GM19467 (cell line): ENCODE data around the gene NEDD4L.
"Not testable (repeated sequence)": the region's sequence is repeated elsewhere in the genome, so short reads cannot be mapped to it uniquely, and the experiment has no call there.

Experiments
- ATAC-seq: cut with Tn5 transposase; IDR thresholded peaks from one replicate; pipeline ENCODE4 v1.9.1; 2021; ENCODE audit warnings: mild to moderate bottlenecking, moderate library complexity; ENCODE audit not compliant: unreplicated experiment

The NEDD4L gene

DNA sequence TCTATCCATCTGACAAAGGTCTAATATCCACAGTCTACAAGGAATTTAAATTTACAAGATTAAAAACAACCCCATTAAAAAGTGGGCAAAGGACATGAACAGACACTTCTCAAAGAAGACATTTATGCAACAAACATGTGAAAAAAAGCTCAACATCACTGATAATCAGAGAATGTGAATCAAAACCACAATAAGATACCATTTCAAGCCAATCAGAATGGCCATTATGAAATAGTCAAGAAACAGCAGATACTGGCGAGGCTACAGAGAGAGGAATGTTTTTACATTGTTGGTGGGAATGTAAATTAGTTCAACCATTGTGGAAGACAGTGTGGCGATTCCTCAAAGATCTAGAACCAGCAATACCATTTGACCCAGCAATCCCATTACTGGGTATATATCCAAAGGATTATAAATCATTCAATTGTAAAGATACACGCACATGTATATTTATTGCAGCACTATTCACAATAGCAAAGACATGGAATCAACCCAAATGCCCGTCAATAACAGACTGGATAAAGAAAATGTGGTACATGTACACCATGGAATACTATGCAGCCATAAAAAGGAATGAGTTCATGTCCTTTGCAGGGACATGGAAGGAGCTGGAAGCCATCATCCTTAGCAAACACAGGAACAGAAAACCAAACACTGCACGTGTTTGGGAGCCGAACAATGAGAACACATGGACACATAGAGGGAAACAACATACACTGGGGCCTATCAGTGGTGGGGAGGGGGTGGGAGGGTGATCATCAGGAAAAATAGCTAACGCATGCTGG is 391.4 kb downstream of the NEDD4L start:
- not testable (repeated sequence) for ATAC-seq

DNA sequence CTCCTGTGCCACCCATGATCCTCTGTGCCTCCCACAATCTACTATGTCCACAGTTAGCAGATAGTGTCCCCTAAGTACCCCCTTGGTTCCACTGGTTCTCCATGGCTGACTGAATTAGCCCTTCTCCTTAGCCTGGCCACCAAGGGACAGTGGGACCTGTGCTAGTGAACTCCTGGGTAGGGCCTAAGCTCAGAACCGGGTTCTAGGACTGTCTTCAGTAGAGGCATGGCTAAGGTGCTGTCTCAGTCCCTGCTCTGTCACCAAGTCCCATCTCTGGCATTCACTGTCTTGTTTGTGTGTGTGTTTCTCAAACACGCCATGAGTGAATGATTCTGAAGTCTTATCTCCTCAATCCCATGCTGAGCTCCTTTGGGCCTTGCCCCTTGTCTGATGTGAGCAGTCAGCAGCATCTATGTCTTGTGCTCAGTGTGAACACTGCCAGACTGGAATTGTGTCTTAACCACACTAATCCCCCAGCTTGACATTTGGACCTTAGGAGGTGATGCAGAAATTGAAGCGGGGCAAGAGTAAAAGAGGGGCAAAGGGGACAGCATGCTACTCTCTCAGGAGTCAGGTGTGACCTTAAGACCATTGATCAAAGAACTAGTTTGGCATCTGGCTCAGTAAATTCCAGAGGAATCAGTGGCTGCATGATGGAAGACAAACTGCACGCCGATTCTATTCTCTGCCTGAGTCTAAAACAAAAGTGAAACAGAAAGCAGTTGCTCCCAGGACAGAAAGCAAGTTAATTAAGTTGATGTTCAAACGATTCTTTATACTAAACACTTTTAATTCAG is 394.3 kb downstream of the NEDD4L start:
- ATAC-seq = no peak

DNA sequence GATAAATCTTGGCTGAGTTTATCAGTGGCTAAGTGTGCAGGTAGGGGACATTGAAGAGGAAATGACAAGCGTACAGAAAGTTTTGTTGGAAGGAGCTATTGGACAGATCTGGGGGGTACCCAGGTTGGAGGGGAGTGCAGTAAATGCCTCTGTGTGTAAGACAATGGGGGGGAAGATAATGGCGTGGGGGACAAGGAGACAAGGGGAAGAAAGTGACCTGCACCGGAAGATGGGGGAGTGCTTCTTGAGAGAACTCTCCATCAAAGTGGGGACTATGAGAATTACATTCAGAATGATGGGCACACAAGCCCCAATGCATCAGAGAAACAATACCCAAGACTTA is 394.9 kb downstream of the NEDD4L start:
- ATAC-seq = no peak

DNA sequence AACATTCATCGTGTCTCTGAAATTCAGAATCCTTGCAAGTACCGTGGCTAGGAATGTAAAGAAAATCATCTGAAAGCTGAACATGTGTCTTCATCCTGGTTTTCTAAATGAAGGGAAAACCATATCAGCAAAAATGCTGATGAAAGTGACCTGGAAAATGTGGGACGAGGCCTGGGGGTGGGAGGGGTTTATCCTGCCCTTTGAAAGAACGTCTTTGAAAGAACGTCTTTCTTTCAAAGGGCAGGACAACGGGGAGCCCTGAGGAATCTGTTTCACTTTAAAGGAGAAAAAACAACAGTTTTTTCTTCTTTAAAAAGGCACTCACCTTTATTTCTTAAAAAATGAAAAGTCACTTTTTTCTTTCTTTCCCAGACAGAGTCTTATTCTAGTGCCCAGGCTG is 399.6 kb downstream of the NEDD4L start:
- ATAC-seq = no peak

DNA sequence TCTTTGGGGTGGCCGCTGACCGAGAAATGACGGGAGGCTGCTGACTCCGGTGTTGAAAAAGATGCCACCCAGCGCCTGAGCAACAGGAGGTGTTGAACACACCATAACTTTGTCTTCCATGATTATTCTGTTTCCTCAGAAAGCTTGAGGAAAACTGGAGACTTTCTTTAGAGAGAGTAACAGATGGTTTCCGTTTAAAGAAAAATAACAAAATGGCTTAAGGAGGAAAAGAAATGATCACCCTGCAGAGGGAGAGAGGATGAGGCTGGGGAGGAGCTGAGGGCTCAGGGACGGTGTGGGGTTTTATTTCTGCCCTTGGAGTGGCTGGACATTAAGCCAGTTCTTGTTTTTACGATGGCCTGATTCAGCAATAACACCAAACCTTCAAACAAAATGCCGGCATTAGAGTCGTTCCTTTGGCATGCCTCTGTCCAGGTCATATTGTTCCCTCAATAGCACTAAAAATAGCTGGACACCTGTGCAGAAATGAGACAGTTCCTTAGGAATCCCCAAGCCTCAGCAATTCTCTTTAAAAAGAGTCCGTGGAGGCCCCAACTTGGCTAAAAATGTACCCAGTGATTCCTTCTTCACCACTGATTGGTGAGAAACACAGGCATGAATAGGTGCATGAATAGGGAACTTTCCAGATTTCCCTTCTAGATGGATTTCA is 402.5 kb downstream of the NEDD4L start:
- no peak for ATAC-seq

DNA sequence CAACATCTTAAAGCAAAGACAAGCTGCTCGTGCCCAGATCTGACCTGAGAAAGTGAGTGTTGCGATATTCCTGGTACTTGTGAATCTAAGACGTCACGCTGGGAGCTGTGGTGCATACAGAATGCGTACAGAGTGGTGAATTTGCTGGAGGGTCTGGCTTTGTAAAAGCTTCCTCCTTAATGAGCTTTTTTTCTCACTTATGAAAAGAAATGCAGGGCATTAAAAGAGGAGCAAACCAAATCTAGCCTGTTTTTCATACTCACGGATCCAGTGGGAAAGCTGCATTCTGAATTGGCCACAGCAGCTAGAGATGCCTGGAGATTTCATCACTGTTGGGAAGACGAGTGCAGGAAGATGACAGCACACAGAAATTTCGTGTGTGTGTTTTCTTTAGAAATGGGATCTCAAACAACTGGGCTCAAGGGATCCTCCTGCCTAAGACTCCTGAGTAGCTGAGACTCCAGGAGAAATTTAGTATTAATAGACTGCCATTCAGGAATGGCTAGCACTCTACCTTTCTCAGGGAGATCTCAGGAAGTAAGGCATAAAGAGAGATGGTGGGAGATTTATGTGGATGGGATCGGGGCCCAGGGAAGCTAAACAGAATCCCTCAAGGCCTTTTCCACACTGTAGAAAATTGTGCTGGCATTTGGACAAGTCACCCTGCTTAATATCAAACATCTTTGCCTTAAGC is 403.5 kb downstream of the NEDD4L start:
- ATAC-seq = no peak

DNA sequence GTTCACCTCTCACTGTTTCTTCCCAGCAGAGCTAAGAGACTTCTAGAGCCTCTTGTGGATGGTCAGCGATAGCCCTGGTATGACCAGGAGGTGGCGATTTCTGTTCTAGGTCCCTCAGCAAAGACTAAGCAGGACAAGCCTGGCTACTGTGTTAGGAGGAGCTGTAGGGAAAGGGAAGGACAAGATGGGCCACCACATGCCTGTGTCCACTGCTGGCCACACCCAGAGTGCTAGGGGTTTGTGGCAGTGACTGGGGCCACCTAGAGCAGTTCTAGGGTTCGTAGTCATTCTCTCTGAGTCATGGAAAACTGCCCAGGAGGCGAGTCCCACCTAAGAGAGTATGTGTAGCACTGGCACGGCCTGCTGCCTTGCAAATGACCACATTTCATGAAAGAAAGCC is 405.4 kb downstream of the NEDD4L start:
- no peak for ATAC-seq
